ENCODE measurements around the gene LRIG2. TPM values are rescaled to one million over a fixed set of nuclear protein-coding genes. Genes with fewer than 3 reads are reported as not detected.

Gene LRIG2
- total RNA-seq, 1 experiment from 2014 or later, result 11.8 TPM

DNA sequence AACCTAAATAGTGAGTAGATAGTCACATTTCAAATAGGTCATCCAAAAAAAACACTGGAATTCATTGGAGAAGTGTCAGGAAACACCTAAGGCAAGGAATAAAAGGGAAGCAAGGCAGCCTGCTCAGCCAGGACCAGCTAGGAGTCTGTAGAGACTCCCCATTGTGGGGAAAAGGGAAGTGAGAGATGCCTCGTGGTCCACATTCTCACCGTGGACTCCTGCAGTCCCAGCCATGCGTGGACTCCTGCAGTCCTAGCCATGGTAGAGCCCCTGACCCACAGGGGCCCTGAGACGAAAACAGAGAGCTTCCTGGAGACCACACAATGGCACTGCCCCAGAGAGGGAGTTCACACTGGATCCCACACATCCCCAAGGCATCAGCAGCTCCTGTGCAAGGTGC lies 97.5 kb downstream of the LRIG2 start:
- intact Hi-C loops (cut with micrococcal nuclease), result no loop called here
- TF ChIP-seq, protein P1, sequence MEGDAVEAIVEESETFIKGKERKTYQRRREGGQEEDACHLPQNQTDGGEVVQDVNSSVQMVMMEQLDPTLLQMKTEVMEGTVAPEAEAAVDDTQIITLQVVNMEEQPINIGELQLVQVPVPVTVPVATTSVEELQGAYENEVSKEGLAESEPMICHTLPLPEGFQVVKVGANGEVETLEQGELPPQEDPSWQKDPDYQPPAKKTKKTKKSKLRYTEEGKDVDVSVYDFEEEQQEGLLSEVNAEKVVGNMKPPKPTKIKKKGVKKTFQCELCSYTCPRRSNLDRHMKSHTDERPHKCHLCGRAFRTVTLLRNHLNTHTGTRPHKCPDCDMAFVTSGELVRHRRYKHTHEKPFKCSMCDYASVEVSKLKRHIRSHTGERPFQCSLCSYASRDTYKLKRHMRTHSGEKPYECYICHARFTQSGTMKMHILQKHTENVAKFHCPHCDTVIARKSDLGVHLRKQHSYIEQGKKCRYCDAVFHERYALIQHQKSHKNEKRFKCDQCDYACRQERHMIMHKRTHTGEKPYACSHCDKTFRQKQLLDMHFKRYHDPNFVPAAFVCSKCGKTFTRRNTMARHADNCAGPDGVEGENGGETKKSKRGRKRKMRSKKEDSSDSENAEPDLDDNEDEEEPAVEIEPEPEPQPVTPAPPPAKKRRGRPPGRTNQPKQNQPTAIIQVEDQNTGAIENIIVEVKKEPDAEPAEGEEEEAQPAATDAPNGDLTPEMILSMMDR (IDR thresholded peaks at IDR 0.05; ENCODE audit: unreplicated experiment), result no peak
- no peaks in the 10 kb centered on the region for H3K27me3 Mint-ChIP-seq (ENCODE audit: insufficient read depth, unreplicated experiment)
- ChIA-PET CTCF (no interaction called here), POLR2A (no interaction called here)
- DNase-seq (ENCODE audit: unreplicated experiment), result no peak
- H3K4me3 Mint-ChIP-seq (ENCODE audit: unreplicated experiment), result no peak overlapping the region
- no peaks in the 10 kb centered on the region for H3K9me3 Mint-ChIP-seq (ENCODE audit: unreplicated experiment)
- no peak overlapping the region for H3K27ac Mint-ChIP-seq (ENCODE audit: low read depth, unreplicated experiment)
- no peaks in the 10 kb centered on the region for H3K36me3 Mint-ChIP-seq (ENCODE audit: insufficient read depth, unreplicated experiment)
- BruUV-seq (replicated peaks), result no TSS peak
- H3K4me1 Mint-ChIP-seq (ENCODE audit: insufficient read depth, unreplicated experiment), result no peaks in the 10 kb centered on the region

DNA sequence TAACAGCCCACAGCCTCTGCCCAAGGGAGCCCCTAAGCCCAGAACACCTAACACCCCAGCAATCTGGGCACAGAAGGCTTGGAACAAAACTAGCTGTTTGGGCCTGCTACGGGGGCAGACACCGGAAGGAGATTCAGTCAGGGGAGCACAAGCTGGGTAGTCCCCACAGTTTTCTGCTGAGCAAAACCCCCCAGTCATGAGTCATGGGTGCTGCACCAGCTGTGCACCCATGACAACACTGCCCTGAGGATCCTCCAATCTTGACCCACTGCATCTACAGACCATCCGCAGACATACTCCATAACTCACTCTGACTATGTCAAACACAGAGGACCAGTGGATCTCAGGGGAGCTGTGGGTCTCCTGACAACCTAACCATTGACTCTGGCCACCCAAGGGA lies 105.1 kb downstream of the LRIG2 start:
- Mint-ChIP-seq H3K36me3 (ENCODE audit: insufficient read depth, unreplicated experiment) (peaks cover 6% of the 10 kb centered on the region), H3K9me3 (ENCODE audit: unreplicated experiment) (no peaks in the 10 kb centered on the region), H3K4me3 (ENCODE audit: unreplicated experiment) (no peak overlapping the region), H3K4me1 (ENCODE audit: insufficient read depth, unreplicated experiment) (no peaks in the 10 kb centered on the region), H3K27ac (ENCODE audit: low read depth, unreplicated experiment) (no peak overlapping the region), H3K27me3 (ENCODE audit: insufficient read depth, unreplicated experiment) (peaks cover 21% of the 10 kb centered on the region)
- CTCF ChIA-PET, result interaction anchor here (0.6 to 1.0 kb wide), 3 partner anchors 9 to 352 kb away, joined by 3 read pairs; no protein-coding TSS in a partner anchor
- intact Hi-C loops (cut with micrococcal nuclease), result no loop called here
- TF ChIP-seq, protein P1 (IDR thresholded peaks at IDR 0.05; ENCODE audit: unreplicated experiment), result no peak
- DNase-seq (ENCODE audit: unreplicated experiment), result no peak
- POLR2A ChIA-PET, result no interaction called here
- BruUV-seq (replicated peaks), result no TSS peak

DNA sequence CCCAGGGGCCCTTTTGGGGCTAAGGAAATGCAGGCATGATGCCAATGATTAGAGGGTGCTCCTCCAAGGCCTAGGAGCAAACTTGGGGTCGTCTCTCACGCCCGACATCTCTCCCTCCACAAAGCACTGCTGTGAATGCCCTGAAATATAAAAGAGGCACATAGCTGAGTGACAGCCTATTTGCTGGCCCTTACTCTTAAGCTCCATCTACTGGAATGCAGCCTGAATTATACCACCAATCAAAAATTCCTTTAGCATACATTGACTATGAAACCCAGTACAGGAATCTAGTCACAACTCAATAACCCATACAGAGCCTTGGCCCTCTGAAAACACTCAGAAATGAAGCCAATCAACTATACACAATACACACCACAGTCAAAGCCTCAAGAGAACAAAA lies 105.5 kb downstream of the LRIG2 start:
- CTCF ChIA-PET, result interaction anchor here (0.6 to 1.4 kb wide), 5 partner anchors 9 to 496 kb away, joined by 3 to 4 read pairs (median 3); no protein-coding TSS in a partner anchor

More for the DNA sequence above, 105.5 kb downstream of the LRIG2 start:
- peaks cover 21% of the 10 kb centered on the region for H3K27me3 Mint-ChIP-seq (ENCODE audit: insufficient read depth, unreplicated experiment)
- TF ChIP-seq, protein P1 (IDR thresholded peaks at IDR 0.05; ENCODE audit: unreplicated experiment), result no peak
- intact Hi-C loops (cut with micrococcal nuclease), result no loop called here
- no peak overlapping the region for H3K4me3 Mint-ChIP-seq (ENCODE audit: unreplicated experiment)
- H3K27ac Mint-ChIP-seq (ENCODE audit: low read depth, unreplicated experiment), result no peak overlapping the region
- H3K9me3 Mint-ChIP-seq (ENCODE audit: unreplicated experiment), result no peaks in the 10 kb centered on the region
- peaks cover 6% of the 10 kb centered on the region for H3K36me3 Mint-ChIP-seq (ENCODE audit: insufficient read depth, unreplicated experiment)
- no peaks in the 10 kb centered on the region for H3K4me1 Mint-ChIP-seq (ENCODE audit: insufficient read depth, unreplicated experiment)
- DNase-seq (ENCODE audit: unreplicated experiment), result no peak
- POLR2A ChIA-PET, result interaction anchor here (0.6 kb wide), 1 partner anchor 263 kb away, joined by 3 read pairs; no protein-coding TSS in a partner anchor
- BruUV-seq (replicated peaks), result no TSS peak

Other genes starting within 250 kb of the LRIG2 start
- 142 and 148 TPM in 2 replicates for gene SLC16A1, start 117.0 kb upstream of the LRIG2 start, total RNA-seq (2022)

Data from MCF 10A (cell line).